Tibial nerve (tissue), 3 donors: ENCODE results near the gene TMEFF1.

Experiments used
- CTCF ChIP-seq, 5 experiments: fragments of 200-600 bp in 3 of 5; fragments of 450-650 bp in 2 of 5; sonication (generic) in 3 of 5; IDR thresholded peaks; one replicate each; pipeline ENCODE4 v1.5.1; 2016 to 2019; ENCODE audit warnings: antibody characterized with exemption in 5 of 5, mild to moderate bottlenecking in 3 of 5, moderate library complexity in 2 of 5
- POLR2A ChIP-seq, 2 donors: fragments of 450-650 bp; IDR thresholded peaks; one replicate each; pipeline ENCODE4 v1.6.1; 2017; ENCODE audit warnings: antibody characterized with exemption in 2 of 2, mild to moderate bottlenecking in 2 of 2, moderate library complexity in 2 of 2

GRCh38 chr9:100428871-100429654 lies 43.9 kb upstream of the TMEFF1 start:
- TF ChIP-seq CTCF (IDR thresholded peaks at IDR 0.05) (no peak), POLR2A (IDR thresholded peaks at IDR 0.05) (no peak)
